ENCODE measurements around the gene AHI1.
"Not testable (repeated sequence)": the region's sequence is repeated elsewhere in the genome, so short reads cannot be mapped to it uniquely, and the experiment has no call there.

AHI1 gene

DNA sequence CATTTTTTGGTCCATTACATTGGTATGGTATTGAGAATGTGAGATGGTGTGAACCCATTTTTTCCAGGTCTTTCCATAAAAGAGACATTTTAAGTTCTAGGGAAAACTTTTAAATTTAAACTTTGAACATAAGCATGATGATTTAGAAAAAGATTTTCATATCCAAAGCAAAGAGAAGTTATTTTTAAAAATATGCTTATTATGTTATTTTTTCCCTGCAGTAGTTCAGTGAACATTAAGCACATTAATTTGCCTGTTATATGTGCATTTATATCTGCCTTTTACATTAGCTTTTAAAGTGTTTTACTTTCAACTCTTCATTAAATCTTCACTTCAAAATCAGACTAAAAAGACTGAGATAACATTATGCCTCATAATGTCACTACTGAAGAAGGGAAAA lies 116.7 kb downstream of the AHI1 start:
- H3K36me3 ChIP-seq (replicated peaks; ENCODE audit: low read depth, low read length) = no peaks in the 10 kb centered on the region
- no peak overlapping the region for H3K27ac ChIP-seq (ENCODE audit: low read length)
- H4K20me1 ChIP-seq (ENCODE audit: insufficient read depth, low read length) = no peaks in the 10 kb centered on the region
- no peak overlapping the region for H3K4me3 ChIP-seq (ENCODE audit: low read length)
- no peak overlapping the region for H3K9ac ChIP-seq (ENCODE audit: low read length)
- H3K9me3 ChIP-seq (ENCODE audit: insufficient read depth, low read length) = no peaks in the 10 kb centered on the region
- H2AFZ ChIP-seq (ENCODE audit: low read depth, low read length) = no peak overlapping the region
- H3K4me2 ChIP-seq (ENCODE audit: low read length) = no peak overlapping the region
- TF ChIP-seq EZH2phosphoT487 (IDR thresholded peaks at IDR 0.05; ENCODE audit: low read depth) (no peak), CTCF (IDR thresholded peaks at IDR 0.05; ENCODE audit: low read depth, low read length) (no peak)
- H3K27me3 ChIP-seq (ENCODE audit: low read depth, low read length) = no peaks in the 10 kb centered on the region
- H3K4me1 ChIP-seq (ENCODE audit: low read length) = peaks cover 23% of the 10 kb centered on the region
- no peaks in the 10 kb centered on the region for H3K79me2 ChIP-seq (ENCODE audit: low read length)

DNA sequence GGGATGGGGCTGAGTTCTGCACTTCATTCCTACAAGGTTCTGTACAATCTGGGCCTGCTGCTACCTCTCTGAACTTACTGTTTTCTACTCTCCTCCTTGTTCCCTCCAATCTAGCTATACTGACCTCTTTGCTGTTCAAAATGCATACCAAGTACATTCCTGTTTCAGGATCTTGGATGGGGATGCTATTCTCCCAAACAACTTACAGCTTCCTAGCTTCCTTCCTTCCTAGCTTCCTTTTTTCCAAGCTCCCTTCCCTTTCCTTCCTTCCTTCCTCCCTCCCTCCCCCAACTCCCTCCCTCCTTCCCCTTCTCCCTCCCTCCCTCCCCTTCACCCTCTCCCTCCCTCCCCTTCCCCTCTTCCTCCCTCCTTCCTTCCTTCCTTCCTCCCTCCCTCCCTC lies 117.9 kb downstream of the AHI1 start:
- no peak overlapping the region for H2AFZ ChIP-seq (ENCODE audit: low read depth, low read length)
- no peak overlapping the region for H3K9ac ChIP-seq (ENCODE audit: low read length)
- H3K27ac ChIP-seq (ENCODE audit: low read length) = no peak overlapping the region
- H3K36me3 ChIP-seq (replicated peaks; ENCODE audit: low read depth, low read length) = no peaks in the 10 kb centered on the region
- no peaks in the 10 kb centered on the region for H3K27me3 ChIP-seq (ENCODE audit: low read depth, low read length)
- no peaks in the 10 kb centered on the region for H3K79me2 ChIP-seq (ENCODE audit: low read length)
- H3K9me3 ChIP-seq (ENCODE audit: insufficient read depth, low read length) = no peaks in the 10 kb centered on the region
- peaks cover 23% of the 10 kb centered on the region for H3K4me1 ChIP-seq (ENCODE audit: low read length)
- no peak overlapping the region for H3K4me2 ChIP-seq (ENCODE audit: low read length)
- H4K20me1 ChIP-seq (ENCODE audit: insufficient read depth, low read length) = no peaks in the 10 kb centered on the region
- no peak overlapping the region for H3K4me3 ChIP-seq (ENCODE audit: low read length)
- TF ChIP-seq EZH2phosphoT487 (IDR thresholded peaks at IDR 0.05; ENCODE audit: low read depth) (no peak), CTCF (IDR thresholded peaks at IDR 0.05; ENCODE audit: low read depth, low read length) (no peak)

- peaks cover 9% of the 10 kb centered on the region for H3K4me1 ChIP-seq (ENCODE audit: low read length)
- TF ChIP-seq EZH2phosphoT487 (IDR thresholded peaks at IDR 0.05; ENCODE audit: low read depth) (no peak), CTCF (IDR thresholded peaks at IDR 0.05; ENCODE audit: low read depth, low read length) (no peak)
- H3K79me2 ChIP-seq (ENCODE audit: low read length) = no peaks in the 10 kb centered on the region
- no peak overlapping the region for H3K4me3 ChIP-seq (ENCODE audit: low read length)
- H3K27ac ChIP-seq (ENCODE audit: low read length) = no peak overlapping the region
- H4K20me1 ChIP-seq (ENCODE audit: insufficient read depth, low read length) = no peaks in the 10 kb centered on the region
- H3K4me2 ChIP-seq (ENCODE audit: low read length) = no peak overlapping the region
- H3K27me3 ChIP-seq (ENCODE audit: low read depth, low read length) = no peaks in the 10 kb centered on the region
- no peaks in the 10 kb centered on the region for H3K36me3 ChIP-seq (replicated peaks; ENCODE audit: low read depth, low read length)
- H2AFZ ChIP-seq (ENCODE audit: low read depth, low read length) = no peak overlapping the region
- H3K9ac ChIP-seq (ENCODE audit: low read length) = no peak overlapping the region
- H3K9me3 ChIP-seq (ENCODE audit: insufficient read depth, low read length) = no peaks in the 10 kb centered on the region
Measured at GRCh38 chr6:135372758-135373157, 124.8 kb downstream of the AHI1 start.

DNA sequence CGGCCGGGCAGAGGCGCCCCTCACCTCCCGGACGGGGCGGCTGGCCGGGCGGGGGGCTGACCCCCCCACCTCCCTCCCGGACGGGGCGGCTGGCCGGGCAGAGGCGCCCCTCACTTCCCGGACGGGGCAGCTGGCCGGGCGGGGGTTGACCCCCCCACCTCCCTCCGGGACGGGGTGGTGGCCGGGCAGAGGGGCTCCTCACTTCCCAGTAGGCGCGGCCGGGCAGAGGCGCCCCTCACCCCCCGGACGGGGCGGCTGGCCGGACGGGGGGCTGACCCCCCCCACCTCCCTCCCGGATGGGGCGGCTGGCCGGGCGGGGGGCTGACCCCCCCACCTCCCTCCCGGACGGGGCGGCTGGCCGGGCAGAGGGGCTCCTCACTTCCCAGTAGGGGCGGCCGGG lies 133.9 kb downstream of the AHI1 start:
- not testable (repeated sequence) for H2AFZ ChIP-seq (ENCODE audit: low read depth, low read length); H3K9me3 ChIP-seq (ENCODE audit: insufficient read depth, low read length); H3K9ac ChIP-seq (ENCODE audit: low read length); H3K79me2 ChIP-seq (ENCODE audit: low read length); H3K27ac ChIP-seq (ENCODE audit: low read length); H3K27me3 ChIP-seq (ENCODE audit: low read depth, low read length); H3K4me3 ChIP-seq (ENCODE audit: low read length); H4K20me1 ChIP-seq (ENCODE audit: insufficient read depth, low read length); H3K4me1 ChIP-seq (ENCODE audit: low read length); H3K36me3 ChIP-seq (replicated peaks; ENCODE audit: low read depth, low read length); H3K4me2 ChIP-seq (ENCODE audit: low read length)

DNA sequence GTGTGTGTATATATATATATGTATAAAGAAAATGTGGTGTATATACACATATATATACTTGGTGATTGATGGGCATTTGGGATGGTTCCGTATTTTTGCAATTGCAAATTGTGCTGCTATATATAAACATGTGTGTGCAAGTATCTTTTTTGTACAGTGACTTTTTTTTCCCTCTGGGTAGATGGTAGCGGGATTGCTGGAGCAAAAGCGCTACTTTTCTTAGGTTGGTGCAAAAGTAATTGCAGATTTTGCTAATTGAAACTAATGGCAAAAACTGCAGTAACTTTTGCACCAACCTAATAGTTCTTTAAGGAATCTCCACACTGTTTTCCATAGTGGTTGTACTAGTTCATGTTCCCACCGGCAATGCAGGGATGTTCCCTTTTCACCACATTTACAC lies 135.4 kb downstream of the AHI1 start:
- H3K4me3 ChIP-seq (ENCODE audit: low read length) = no peak overlapping the region
- H3K4me2 ChIP-seq (ENCODE audit: low read length) = no peak overlapping the region
- no peaks in the 10 kb centered on the region for H3K27me3 ChIP-seq (ENCODE audit: low read depth, low read length)
- no peak overlapping the region for H3K9ac ChIP-seq (ENCODE audit: low read length)
- H3K4me1 ChIP-seq (ENCODE audit: low read length) = peaks cover 6% of the 10 kb centered on the region
- H2AFZ ChIP-seq (ENCODE audit: low read depth, low read length) = no peak overlapping the region
- H3K27ac ChIP-seq (ENCODE audit: low read length) = no peak overlapping the region
- no peaks in the 10 kb centered on the region for H3K9me3 ChIP-seq (ENCODE audit: insufficient read depth, low read length)
- H3K79me2 ChIP-seq (ENCODE audit: low read length) = no peaks in the 10 kb centered on the region
- H4K20me1 ChIP-seq (ENCODE audit: insufficient read depth, low read length) = no peaks in the 10 kb centered on the region
- no peaks in the 10 kb centered on the region for H3K36me3 ChIP-seq (replicated peaks; ENCODE audit: low read depth, low read length)
- TF ChIP-seq EZH2phosphoT487 (IDR thresholded peaks at IDR 0.05; ENCODE audit: low read depth) = no peak
- TF ChIP-seq CTCF (IDR thresholded peaks at IDR 0.05; ENCODE audit: low read depth, low read length) = no peak

All from OCI-LY3 (cell line).